ENCODE measurements around the gene SUN3.

The SUN3 gene

GRCh38 chr7:47941136-47941844, 87.6 kb downstream of the SUN3 start:
- H4K20me1 ChIP-seq (ENCODE audit: insufficient read depth, low read length) = no peaks in the 10 kb centered on the region
- no peaks in the 10 kb centered on the region for H3K27me3 ChIP-seq (ENCODE audit: insufficient read depth, low read length)
- TF ChIP-seq CTCF (IDR thresholded peaks at IDR 0.05; ENCODE audit: low read length) (no peak), EZH2 (IDR thresholded peaks at IDR 0.05; ENCODE audit: borderline replicate concordance, low read length) (no peak)
- peaks cover 24% of the 10 kb centered on the region for H3K4me1 ChIP-seq (ENCODE audit: insufficient read depth, low read length, severe bottlenecking)
- H3K4me2 ChIP-seq (ENCODE audit: low read length) = no peak overlapping the region
- H3K36me3 ChIP-seq (ENCODE audit: insufficient read depth, low read length) = no peaks in the 10 kb centered on the region
- H3F3A ChIP-seq (ENCODE audit: insufficient read depth, low read length) = no peaks in the 10 kb centered on the region
- no peaks in the 10 kb centered on the region for H3K9me2 ChIP-seq (ENCODE audit: low read depth, low read length)
- no peaks in the 10 kb centered on the region for H3K9me3 ChIP-seq (ENCODE audit: low read length)
- H3K9ac ChIP-seq (ENCODE audit: low read length) = no peak overlapping the region
- H3K27ac ChIP-seq (ENCODE audit: low read depth, low read length, poor library complexity, severe bottlenecking) = no peak overlapping the region
- no peak overlapping the region for H3K4me3 ChIP-seq (ENCODE audit: low read depth, low read length, poor library complexity, severe bottlenecking)
- H3K79me2 ChIP-seq (ENCODE audit: insufficient read depth, low read length) = no peaks in the 10 kb centered on the region
- no peak overlapping the region for H2AFZ ChIP-seq (ENCODE audit: low read length)

GRCh38 chr7:47940088-47941013, 88.6 kb downstream of the SUN3 start:
- Histone ChIP-seq H3K9ac (ENCODE audit: low read length) (no peak overlapping the region), H3F3A (ENCODE audit: insufficient read depth, low read length) (no peaks in the 10 kb centered on the region), H3K79me2 (ENCODE audit: insufficient read depth, low read length) (no peaks in the 10 kb centered on the region), H4K20me1 (ENCODE audit: insufficient read depth, low read length) (no peaks in the 10 kb centered on the region), H3K9me3 (ENCODE audit: low read length) (no peaks in the 10 kb centered on the region), H3K4me3 (ENCODE audit: low read depth, low read length, poor library complexity, severe bottlenecking) (no peak overlapping the region), H3K4me2 (ENCODE audit: low read length) (no peak overlapping the region), H3K36me3 (ENCODE audit: insufficient read depth, low read length) (no peaks in the 10 kb centered on the region), H3K27ac (ENCODE audit: low read depth, low read length, poor library complexity, severe bottlenecking) (no peak overlapping the region), H3K9me2 (ENCODE audit: low read depth, low read length) (no peaks in the 10 kb centered on the region), H3K4me1 (ENCODE audit: insufficient read depth, low read length, severe bottlenecking) (peaks cover 26% of the 10 kb centered on the region), H2AFZ (ENCODE audit: low read length) (no peak overlapping the region), H3K27me3 (ENCODE audit: insufficient read depth, low read length) (no peaks in the 10 kb centered on the region)
- no peak for TF ChIP-seq CTCF (IDR thresholded peaks at IDR 0.05; ENCODE audit: low read length)
- no peak for TF ChIP-seq EZH2 (IDR thresholded peaks at IDR 0.05; ENCODE audit: borderline replicate concordance, low read length)

- TF ChIP-seq CTCF (IDR thresholded peaks at IDR 0.05; ENCODE audit: low read length) = no peak
- no peak for TF ChIP-seq EZH2 (IDR thresholded peaks at IDR 0.05; ENCODE audit: borderline replicate concordance, low read length)
- H3K36me3 ChIP-seq (ENCODE audit: insufficient read depth, low read length) = no peaks in the 10 kb centered on the region
- H3K27me3 ChIP-seq (ENCODE audit: insufficient read depth, low read length) = no peaks in the 10 kb centered on the region
- no peaks in the 10 kb centered on the region for H4K20me1 ChIP-seq (ENCODE audit: insufficient read depth, low read length)
- no peaks in the 10 kb centered on the region for H3K9me2 ChIP-seq (ENCODE audit: low read depth, low read length)
- H3K27ac ChIP-seq (ENCODE audit: low read depth, low read length, poor library complexity, severe bottlenecking) = no peak overlapping the region
- H3K9me3 ChIP-seq (ENCODE audit: low read length) = no peaks in the 10 kb centered on the region
- H3K79me2 ChIP-seq (ENCODE audit: insufficient read depth, low read length) = no peaks in the 10 kb centered on the region
- no peak overlapping the region for H2AFZ ChIP-seq (ENCODE audit: low read length)
- H3K4me2 ChIP-seq (ENCODE audit: low read length) = no peak overlapping the region
- peaks cover 26% of the 10 kb centered on the region for H3K4me1 ChIP-seq (ENCODE audit: insufficient read depth, low read length, severe bottlenecking)
- no peak overlapping the region for H3K4me3 ChIP-seq (ENCODE audit: low read depth, low read length, poor library complexity, severe bottlenecking)
- no peak overlapping the region for H3K9ac ChIP-seq (ENCODE audit: low read length)
- no peaks in the 10 kb centered on the region for H3F3A ChIP-seq (ENCODE audit: insufficient read depth, low read length)
These were observed 89.4 kb downstream of the SUN3 start for GRCh38 chr7:47939425-47940036.

All from OCI-LY1 (cell line).